ENCODE measurements around the gene PCDH15. TPM values are rescaled to one million over a fixed set of nuclear protein-coding genes. Genes with fewer than 3 reads are reported as not detected.

The PCDH15 gene
- total and polyA plus RNA-seq, 2 experiments from 2014 or later, result not detected

GRCh38 chr10:54487743-54488142 lies 313.3 kb downstream of the PCDH15 start:
- Histone ChIP-seq H3K9me2 (ENCODE audit: insufficient read depth) (no peaks in the 10 kb centered on the region), H3K4me3 (no peak overlapping the region), H2AFZ (no peak overlapping the region), H3K9me3 (ENCODE audit: low read depth) (no peaks in the 10 kb centered on the region), H3K9ac (no peak overlapping the region), H3K27me3 (replicated peaks; ENCODE audit: insufficient read depth) (no peaks in the 10 kb centered on the region), H4K20me1 (ENCODE audit: insufficient read depth) (no peaks in the 10 kb centered on the region), H3K4me2 (ENCODE audit: unreplicated experiment) (no peak overlapping the region), H3F3A (ENCODE audit: insufficient read depth) (no peaks in the 10 kb centered on the region), H3K36me3 (ENCODE audit: low read depth) (no peaks in the 10 kb centered on the region), H3K79me2 (ENCODE audit: insufficient read depth) (no peaks in the 10 kb centered on the region), H3K4me1 (ENCODE audit: insufficient read depth) (no peaks in the 10 kb centered on the region), H3K27ac (no peak overlapping the region)
- TF ChIP-seq EZH2phosphoT487 (IDR thresholded peaks at IDR 0.05; ENCODE audit: insufficient read depth, low read depth), result no peak
- TF ChIP-seq EZH2 (IDR thresholded peaks at IDR 0.05; ENCODE audit: insufficient read depth, poor library complexity, severe bottlenecking), result no peak
- 6 to 9% methylated on average over 2 of the region's 2 CpGs for WGBS, 2 experiments (ENCODE audit: low coverage in 1 of 2, low lambda C conversion rate in 2 of 2, missing lambda C conversion rate in 2 of 2)
- no peak for DNase-seq
- in situ Hi-C loops (cut with MboI), result no loop called here

- Histone ChIP-seq H3K4me3 (no peak overlapping the region), H3K9me2 (ENCODE audit: insufficient read depth) (no peaks in the 10 kb centered on the region)
Observed at GRCh38 chr10:54485971-54486370, 315.1 kb downstream of the PCDH15 start.

GRCh38 chr10:54484186-54484585 lies 316.8 kb downstream of the PCDH15 start:
- no peaks in the 10 kb centered on the region for H3K9me2 ChIP-seq (ENCODE audit: insufficient read depth)
- H2AFZ ChIP-seq, result no peak overlapping the region
- in situ Hi-C loops (cut with MboI), result no loop called here
- H3K9me3 ChIP-seq (ENCODE audit: low read depth), result no peaks in the 10 kb centered on the region
- DNase-seq, result no peak
- no peak overlapping the region for H3K27ac ChIP-seq
- no peak overlapping the region for H3K9ac ChIP-seq
- no peak overlapping the region for H3K4me2 ChIP-seq (ENCODE audit: unreplicated experiment)
- no peaks in the 10 kb centered on the region for H3K79me2 ChIP-seq (ENCODE audit: insufficient read depth)
- no peaks in the 10 kb centered on the region for H3K36me3 ChIP-seq (ENCODE audit: low read depth)
- TF ChIP-seq EZH2 (IDR thresholded peaks at IDR 0.05; ENCODE audit: insufficient read depth, poor library complexity, severe bottlenecking) (no peak), EZH2phosphoT487 (IDR thresholded peaks at IDR 0.05; ENCODE audit: insufficient read depth, low read depth) (no peak)
- H3K4me3 ChIP-seq, result no peak overlapping the region
- no peaks in the 10 kb centered on the region for H4K20me1 ChIP-seq (ENCODE audit: insufficient read depth)
- H3F3A ChIP-seq (ENCODE audit: insufficient read depth), result no peaks in the 10 kb centered on the region
- 17 to 20% methylated on average over 1 of the region's 1 CpG for WGBS, 2 experiments (ENCODE audit: low coverage in 1 of 2, low lambda C conversion rate in 2 of 2, missing lambda C conversion rate in 2 of 2)
- no peaks in the 10 kb centered on the region for H3K27me3 ChIP-seq (replicated peaks; ENCODE audit: insufficient read depth)
- no peaks in the 10 kb centered on the region for H3K4me1 ChIP-seq (ENCODE audit: insufficient read depth)

More at GRCh38 chr10:54485971-54486370, 315.1 kb downstream of the PCDH15 start:
- no peaks in the 10 kb centered on the region for H4K20me1 ChIP-seq (ENCODE audit: insufficient read depth)
- in situ Hi-C loops (cut with MboI), result no loop called here
- no peak overlapping the region for H3K4me2 ChIP-seq (ENCODE audit: unreplicated experiment)
- H3F3A ChIP-seq (ENCODE audit: insufficient read depth), result no peaks in the 10 kb centered on the region
- H3K27ac ChIP-seq, result no peak overlapping the region
- H3K9me3 ChIP-seq (ENCODE audit: low read depth), result no peaks in the 10 kb centered on the region
- no peaks in the 10 kb centered on the region for H3K4me1 ChIP-seq (ENCODE audit: insufficient read depth)
- no peak for DNase-seq
- no peak overlapping the region for H3K9ac ChIP-seq
- TF ChIP-seq EZH2phosphoT487 (IDR thresholded peaks at IDR 0.05; ENCODE audit: insufficient read depth, low read depth) (no peak), EZH2 (IDR thresholded peaks at IDR 0.05; ENCODE audit: insufficient read depth, poor library complexity, severe bottlenecking) (no peak)
- no peaks in the 10 kb centered on the region for H3K27me3 ChIP-seq (replicated peaks; ENCODE audit: insufficient read depth)
- WGBS, 2 experiments (ENCODE audit: low coverage in 1 of 2, low lambda C conversion rate in 2 of 2, missing lambda C conversion rate in 2 of 2), result 2% methylated on average over 2 of the region's 2 CpGs
- H2AFZ ChIP-seq, result no peak overlapping the region
- no peaks in the 10 kb centered on the region for H3K79me2 ChIP-seq (ENCODE audit: insufficient read depth)
- no peaks in the 10 kb centered on the region for H3K36me3 ChIP-seq (ENCODE audit: low read depth)

GRCh38 chr10:54478601-54479000 lies 322.4 kb downstream of the PCDH15 start:
- in situ Hi-C loops (cut with MboI), result no loop called here
- no peak overlapping the region for H3K9ac ChIP-seq
- TF ChIP-seq EZH2 (IDR thresholded peaks at IDR 0.05; ENCODE audit: insufficient read depth, poor library complexity, severe bottlenecking) (no peak), EZH2phosphoT487 (IDR thresholded peaks at IDR 0.05; ENCODE audit: insufficient read depth, low read depth) (no peak)
- no peaks in the 10 kb centered on the region for H3K9me3 ChIP-seq (ENCODE audit: low read depth)
- no peaks in the 10 kb centered on the region for H3K9me2 ChIP-seq (ENCODE audit: insufficient read depth)
- 5 to 7% methylated on average over 3 of the region's 3 CpGs for WGBS, 2 experiments (ENCODE audit: low coverage in 1 of 2, low lambda C conversion rate in 2 of 2, missing lambda C conversion rate in 2 of 2)
- H3K27ac ChIP-seq, result no peak overlapping the region
- H3K79me2 ChIP-seq (ENCODE audit: insufficient read depth), result no peaks in the 10 kb centered on the region
- H3K4me3 ChIP-seq, result no peak overlapping the region
- no peaks in the 10 kb centered on the region for H4K20me1 ChIP-seq (ENCODE audit: insufficient read depth)
- no peak for DNase-seq
- no peaks in the 10 kb centered on the region for H3F3A ChIP-seq (ENCODE audit: insufficient read depth)
- no peak overlapping the region for H3K4me2 ChIP-seq (ENCODE audit: unreplicated experiment)
- H2AFZ ChIP-seq, result no peak overlapping the region
- no peaks in the 10 kb centered on the region for H3K36me3 ChIP-seq (ENCODE audit: low read depth)
- H3K4me1 ChIP-seq (ENCODE audit: insufficient read depth), result no peaks in the 10 kb centered on the region
- H3K27me3 ChIP-seq (replicated peaks; ENCODE audit: insufficient read depth), result no peaks in the 10 kb centered on the region

GRCh38 chr10:54477738-54478137 lies 323.3 kb downstream of the PCDH15 start:
- Histone ChIP-seq H3K9me2 (ENCODE audit: insufficient read depth) (no peaks in the 10 kb centered on the region), H3K9me3 (ENCODE audit: low read depth) (no peaks in the 10 kb centered on the region), H3K9ac (no peak overlapping the region), H3K4me2 (ENCODE audit: unreplicated experiment) (no peak overlapping the region), H3K27me3 (replicated peaks; ENCODE audit: insufficient read depth) (no peaks in the 10 kb centered on the region), H3K4me3 (no peak overlapping the region), H4K20me1 (ENCODE audit: insufficient read depth) (no peaks in the 10 kb centered on the region), H3K36me3 (ENCODE audit: low read depth) (no peaks in the 10 kb centered on the region), H3K79me2 (ENCODE audit: insufficient read depth) (no peaks in the 10 kb centered on the region), H3K27ac (no peak overlapping the region), H2AFZ (no peak overlapping the region), H3F3A (ENCODE audit: insufficient read depth) (no peaks in the 10 kb centered on the region), H3K4me1 (ENCODE audit: insufficient read depth) (no peaks in the 10 kb centered on the region)
- 40 to 42% methylated on average over 4 of the region's 4 CpGs for WGBS, 2 experiments (ENCODE audit: low coverage in 1 of 2, low lambda C conversion rate in 2 of 2, missing lambda C conversion rate in 2 of 2)
- in situ Hi-C loops (cut with MboI), result no loop called here
- no peak for TF ChIP-seq EZH2 (IDR thresholded peaks at IDR 0.05; ENCODE audit: insufficient read depth, poor library complexity, severe bottlenecking)
- TF ChIP-seq EZH2phosphoT487 (IDR thresholded peaks at IDR 0.05; ENCODE audit: insufficient read depth, low read depth), result no peak
- no peak for DNase-seq
